Measurements from ENCODE around the gene AADAC. TPM values are rescaled to one million over a fixed set of nuclear protein-coding genes. Genes with fewer than 3 reads are reported as not detected.
"Not testable (repeated sequence)": the region's sequence is repeated elsewhere in the genome, so short reads cannot be mapped to it uniquely, and the experiment has no call there.

Gene AADAC, protein sequence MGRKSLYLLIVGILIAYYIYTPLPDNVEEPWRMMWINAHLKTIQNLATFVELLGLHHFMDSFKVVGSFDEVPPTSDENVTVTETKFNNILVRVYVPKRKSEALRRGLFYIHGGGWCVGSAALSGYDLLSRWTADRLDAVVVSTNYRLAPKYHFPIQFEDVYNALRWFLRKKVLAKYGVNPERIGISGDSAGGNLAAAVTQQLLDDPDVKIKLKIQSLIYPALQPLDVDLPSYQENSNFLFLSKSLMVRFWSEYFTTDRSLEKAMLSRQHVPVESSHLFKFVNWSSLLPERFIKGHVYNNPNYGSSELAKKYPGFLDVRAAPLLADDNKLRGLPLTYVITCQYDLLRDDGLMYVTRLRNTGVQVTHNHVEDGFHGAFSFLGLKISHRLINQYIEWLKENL
- total RNA-seq, result 0.44 TPM

- ATAC-seq, result no peak
Observed at GRCh38 chr3:151813799-151814198, at the start of gene AADAC. TSS of gene AADAC (plus strand) at chr3:151814116. CDS start at chr3:151814163, 47 bp downstream.

DNA sequence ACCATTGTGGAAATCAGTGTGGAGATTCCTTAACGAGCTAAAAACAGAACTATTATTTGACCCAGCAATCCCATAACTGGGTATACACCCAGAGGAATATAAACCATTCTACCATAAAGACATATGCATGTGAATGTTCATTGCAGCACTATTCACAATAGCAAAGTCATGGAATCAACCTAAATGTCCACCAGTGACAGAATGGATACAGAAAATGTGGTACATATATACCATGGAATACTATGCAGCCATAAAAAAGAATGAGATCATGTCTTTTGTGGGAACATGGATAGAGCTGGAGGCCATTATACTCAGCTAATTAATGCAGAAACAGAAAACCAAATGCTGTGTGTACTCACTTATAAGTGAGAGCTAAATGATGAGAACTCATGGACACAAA is 49.2 kb upstream of the AADAC start:
- not testable (repeated sequence) for ATAC-seq

GRCh38 chr3:151765685-151766084 is 48.2 kb upstream of the AADAC start:
- ATAC-seq, result no peak

DNA sequence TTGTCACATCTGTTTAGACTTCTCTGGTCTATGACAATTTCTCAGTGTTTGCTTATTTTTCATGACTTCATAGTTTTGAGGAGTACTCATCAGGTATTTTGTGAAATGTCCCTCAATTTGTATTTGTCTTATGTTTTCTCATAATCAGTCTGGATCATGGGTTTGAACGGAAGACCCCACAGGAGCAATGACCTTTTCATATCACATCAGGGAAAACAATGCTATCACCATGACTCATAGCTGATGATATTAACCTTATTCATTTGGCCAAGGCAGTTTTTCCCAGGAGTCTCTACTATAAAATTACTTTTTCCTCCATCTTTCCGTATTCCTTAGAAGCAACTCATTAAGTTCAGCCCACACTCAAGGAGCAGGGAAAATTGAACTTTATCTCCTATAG is 47.5 kb upstream of the AADAC start:
- ATAC-seq, result no peak

GRCh38 chr3:151768393-151768930 is 45.5 kb upstream of the AADAC start:
- no peak for ATAC-seq

GRCh38 chr3:151769175-151769574 is 44.7 kb upstream of the AADAC start:
- no peak for ATAC-seq

DNA sequence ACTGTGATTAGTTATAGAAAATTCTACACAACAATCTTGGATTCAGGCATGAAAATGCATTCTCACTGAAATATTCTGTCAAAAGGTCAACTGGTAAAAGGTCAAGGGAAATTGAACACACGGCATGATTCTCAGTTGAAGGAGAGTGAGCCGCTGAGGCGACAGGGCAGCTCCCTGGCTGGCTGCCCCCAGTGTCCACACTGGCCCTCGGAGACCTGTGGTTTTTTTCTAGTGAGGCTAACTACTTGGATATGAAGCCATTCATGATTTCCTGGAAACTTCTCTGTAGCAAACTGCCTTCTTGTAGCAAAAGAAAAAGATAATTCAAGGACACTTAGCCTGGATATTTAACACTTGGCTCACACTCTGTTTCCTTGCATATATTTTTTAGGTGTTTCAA is 43.0 kb upstream of the AADAC start:
- no peak for ATAC-seq

- ATAC-seq, result peak; percentile 45
Observed at GRCh38 chr3:151772825-151773480, 41.0 kb upstream of the AADAC start.

DNA sequence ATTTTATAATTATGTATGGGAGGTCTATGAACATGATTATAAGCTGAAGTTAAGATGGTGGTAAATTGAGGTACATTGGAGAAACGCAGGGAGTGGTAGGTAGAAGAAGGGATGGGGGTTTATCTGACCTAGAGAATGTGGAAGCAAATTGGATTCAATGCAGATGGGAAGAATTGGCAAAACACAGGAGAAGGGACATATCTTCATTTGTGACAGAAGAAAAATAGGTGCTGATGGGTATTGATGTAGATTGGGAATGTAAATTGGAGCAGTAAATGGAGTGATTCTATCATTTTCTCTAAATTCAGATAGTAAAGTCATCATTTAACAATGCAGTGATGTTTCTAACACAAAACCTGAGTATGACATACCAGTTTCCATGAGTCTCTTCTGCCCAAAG is 39.7 kb upstream of the AADAC start:
- no peak for ATAC-seq

DNA sequence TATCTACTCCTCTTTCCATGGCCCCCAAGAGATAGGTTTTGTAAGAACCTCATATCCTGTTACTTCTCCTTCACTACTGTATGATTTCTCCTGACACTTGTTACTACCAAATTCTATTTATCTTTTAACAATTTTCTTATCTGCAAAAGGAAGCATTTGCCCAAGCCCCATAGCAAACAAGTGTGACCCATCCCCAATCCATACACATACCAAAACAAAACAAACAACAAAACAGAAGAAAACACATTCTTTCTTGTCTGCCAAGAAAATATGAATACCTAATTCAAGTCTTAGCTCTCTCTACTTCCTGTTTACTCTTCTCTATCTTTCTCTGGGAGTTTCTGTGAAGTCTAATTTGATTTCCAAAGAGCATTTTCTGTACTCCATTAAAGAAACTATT is 39.0 kb upstream of the AADAC start:
- ATAC-seq, result no peak

GRCh38 chr3:151775314-151776258 is 38.3 kb upstream of the AADAC start:
- ATAC-seq, result no peak

- ATAC-seq, result no peak
Observed at GRCh38 chr3:151776259-151776740, 37.6 kb upstream of the AADAC start.

- no peak for ATAC-seq
Observed at GRCh38 chr3:151777880-151778279, 36.0 kb upstream of the AADAC start.

DNA sequence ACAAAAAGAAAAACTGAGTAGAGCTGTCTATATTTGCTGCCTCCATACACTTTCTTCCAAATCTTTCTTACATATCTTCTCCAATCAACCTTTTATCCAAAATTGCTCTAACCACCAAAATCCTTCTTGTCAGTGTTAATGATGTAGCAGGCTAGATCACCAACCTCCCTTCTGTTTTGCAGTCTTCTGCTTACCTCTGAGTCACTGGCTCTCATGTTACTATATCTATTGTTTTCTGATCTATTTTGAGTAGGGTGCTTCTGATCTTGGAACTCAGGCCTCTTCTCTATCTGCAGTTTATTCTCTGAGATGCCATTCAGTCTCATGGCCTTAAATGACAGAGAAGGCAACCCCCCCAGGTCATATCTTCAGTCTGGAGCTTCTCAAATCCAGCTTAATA is 26.3 kb upstream of the AADAC start:
- no peak for ATAC-seq

- ATAC-seq, result no peak
Observed at GRCh38 chr3:151788401-151788800, 25.5 kb upstream of the AADAC start.

GRCh38 chr3:151789853-151790463 is 24.0 kb upstream of the AADAC start:
- no peak for ATAC-seq

GRCh38 chr3:151790763-151791162 is 23.2 kb upstream of the AADAC start:
- not testable (repeated sequence) for ATAC-seq

- ATAC-seq, result no peak
Observed at GRCh38 chr3:151792411-151792810, 21.5 kb upstream of the AADAC start.

- ATAC-seq, result no peak
Observed at GRCh38 chr3:151793636-151794035, 20.3 kb upstream of the AADAC start.

DNA sequence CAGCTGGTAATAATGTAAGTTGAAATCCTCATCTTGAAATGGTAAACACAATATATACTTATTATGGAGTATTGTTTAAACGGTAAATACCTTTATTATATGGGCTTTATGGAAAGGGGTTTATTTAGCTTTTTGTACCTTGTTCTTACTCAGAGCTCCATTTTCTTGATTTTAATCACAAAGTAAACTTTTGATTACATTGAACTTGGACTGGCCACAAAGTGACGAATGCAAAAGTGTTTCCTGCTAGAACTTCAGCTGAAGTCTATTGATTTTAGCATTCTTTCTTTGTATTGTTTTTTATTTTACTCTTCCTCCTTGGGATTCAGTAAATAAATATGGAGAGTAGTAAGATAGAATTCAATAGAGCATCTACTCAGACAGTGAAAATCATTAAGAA is 19.8 kb upstream of the AADAC start:
- no peak for ATAC-seq

DNA sequence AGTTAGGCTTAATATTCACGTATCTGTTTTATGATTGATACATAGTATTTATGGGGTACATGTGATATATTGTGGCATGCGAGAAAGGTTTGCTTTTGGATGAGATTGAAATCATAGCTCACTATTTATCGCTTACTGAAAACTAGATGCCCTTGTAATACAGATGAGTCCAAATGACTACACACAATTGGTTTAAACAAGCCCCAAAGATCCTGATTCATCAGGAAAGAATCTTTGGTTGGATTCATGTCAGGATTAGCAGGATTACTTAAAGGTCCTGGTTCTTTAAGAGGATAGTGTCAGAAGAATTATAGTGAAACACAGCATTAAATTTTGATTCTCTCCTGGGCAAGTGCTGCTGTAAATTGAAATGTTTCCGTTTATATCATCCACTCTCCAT is 18.6 kb upstream of the AADAC start:
- ATAC-seq, result peak; percentile 75

DNA sequence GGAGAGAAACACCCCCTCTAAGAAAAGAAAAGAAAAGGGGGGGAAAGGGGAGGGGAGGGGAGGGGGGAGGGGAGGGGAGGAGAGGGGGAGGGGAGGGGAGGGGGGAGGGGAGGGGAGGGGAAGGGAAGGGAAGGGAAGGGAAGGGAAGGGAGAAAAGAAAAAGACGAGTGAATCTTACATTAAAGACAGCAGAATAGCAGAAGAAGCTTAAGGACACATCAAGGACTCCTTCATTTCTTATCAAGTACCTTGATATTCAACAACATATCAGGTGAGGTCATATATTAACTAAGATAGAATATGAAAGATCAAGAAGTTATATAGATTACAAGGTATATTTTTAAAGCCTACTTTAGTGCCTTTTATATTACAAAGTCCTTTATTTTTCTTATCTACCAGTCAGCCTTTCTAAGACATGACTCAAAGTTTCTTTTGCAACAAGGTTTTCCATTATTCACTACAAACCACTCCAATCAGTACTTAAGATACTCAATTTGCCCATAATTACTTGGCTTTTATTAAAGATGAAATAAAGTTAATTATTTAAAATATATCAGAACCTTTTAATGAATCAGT is 17.7 kb upstream of the AADAC start:
- no peak for ATAC-seq

Data from esophagus mucosa (tissue), 1 donor.